GM23338 (cell line): Measurements from ENCODE around the gene EFCAB13. TPM values are rescaled to one million over a fixed set of nuclear protein-coding genes. Genes with fewer than 3 reads are reported as not detected.

Source experiments
- ATAC-seq: fragments of 200-7000 bp; cut with Tn5 transposase; 3 replicates; pipeline ENCODE4 v1.9.1; 2020
- DNase-seq: peaks from one replicate; pipeline ENCODE4 v3.0.0-alpha.2; 2015; ENCODE audit warnings: low spot score
- H2AFZ ChIP-seq: fragments of 200-600 bp; sonication (generic); 2 replicates; pipeline ENCODE4 v1.8.0; 2016; ENCODE audit warnings: antibody characterized with exemption, mild to moderate bottlenecking, moderate library complexity
- H3F3A ChIP-seq: fragments of 200-600 bp; sonication (generic); replicated peaks from 2 replicates; pipeline ENCODE4 v1.8.0; 2017; ENCODE audit warnings: antibody characterized with exemption, mixed run types, low read depth
- H3K27ac ChIP-seq: fragments of 200-600 bp; sonication (generic); 2 replicates; pipeline ENCODE4 v1.6.1; 2016; ENCODE audit warnings: low read depth
- H3K27me3 ChIP-seq: fragments of 200-600 bp; sonication (generic); 2 replicates; pipeline ENCODE4 v1.8.0; 2016; ENCODE audit warnings: mild to moderate bottlenecking, mixed run types, moderate library complexity; ENCODE audit not compliant: insufficient read depth
- H3K36me3 ChIP-seq: fragments of 200-600 bp; sonication (generic); 2 replicates; pipeline ENCODE4 v1.8.0; 2016; ENCODE audit warnings: mild to moderate bottlenecking; ENCODE audit not compliant: insufficient read depth
- H3K4me1 ChIP-seq: fragments of 200-600 bp; sonication (generic); 2 replicates; pipeline ENCODE4 v1.8.0; 2016; ENCODE audit warnings: mild to moderate bottlenecking, moderate library complexity; ENCODE audit not compliant: insufficient read depth
- H3K4me2 ChIP-seq: fragments of 200-600 bp; sonication (generic); 2 replicates; pipeline ENCODE4 v1.7.1; 2017; ENCODE audit warnings: mixed run types
- H3K4me3 ChIP-seq: fragments of 200-600 bp; sonication (generic); 2 replicates; pipeline ENCODE4 v1.6.1; 2016; ENCODE audit warnings: mixed run types
- H3K79me2 ChIP-seq: fragments of 200-600 bp; sonication (generic); replicated peaks from 2 replicates; pipeline ENCODE4 v1.8.0; 2017; ENCODE audit warnings: mild to moderate bottlenecking; ENCODE audit not compliant: insufficient read depth
- H3K9me2 ChIP-seq: fragments of 200-600 bp; sonication (generic); 2 replicates; pipeline ENCODE4 v1.8.0; 2017; ENCODE audit not compliant: insufficient read depth
- H4K20me1 ChIP-seq: fragments of 200-600 bp; sonication (generic); replicated peaks from 2 replicates; pipeline ENCODE4 v1.8.0; 2017; ENCODE audit warnings: mild to moderate bottlenecking; ENCODE audit not compliant: insufficient read depth
- H3K27ac Mint-ChIP-seq: 2 replicates; pipeline ENCODE4 v1.8.0; 2020; ENCODE audit warnings: inconsistent platforms, mild to moderate bottlenecking, moderate library complexity, mixed read lengths
- H3K27me3 Mint-ChIP-seq: 3 replicates; pipeline ENCODE4 v1.8.0; 2022; ENCODE audit warnings: low read depth, mild to moderate bottlenecking, moderate library complexity, mixed read lengths, inconsistent platforms; ENCODE audit not compliant: insufficient read depth, poor library complexity
- H3K36me3 Mint-ChIP-seq: 3 replicates; pipeline ENCODE4 v1.8.0; 2021; ENCODE audit warnings: low read depth, mild to moderate bottlenecking, inconsistent platforms, moderate library complexity, mixed read lengths
- H3K4me1 Mint-ChIP-seq: 3 replicates; pipeline ENCODE4 v1.8.0; 2020; ENCODE audit warnings: mild to moderate bottlenecking, inconsistent platforms, mixed read lengths
- H3K4me3 Mint-ChIP-seq: 3 replicates; pipeline ENCODE4 v1.8.0; 2021; ENCODE audit warnings: moderate library complexity, mild to moderate bottlenecking, inconsistent platforms, mixed read lengths
- H3K9me3 Mint-ChIP-seq: 3 replicates; pipeline ENCODE4 v1.8.0; 2020; ENCODE audit warnings: moderate library complexity, mild to moderate bottlenecking, inconsistent platforms, mixed read lengths
- CREB1 ChIP-seq: fragments of 250-450 bp; sonication (Bioruptor Pico); IDR thresholded peaks from 2 replicates; pipeline ENCODE4 v1.5.0; 2020; ENCODE audit warnings: low read depth, mild to moderate bottlenecking, moderate library complexity
- CTCF ChIP-seq, 2 experiments: fragments of 200-600 bp in 1 of 2; sonication (generic) in 1 of 2; conservative IDR thresholded peaks; 2 replicates each; pipeline versions ENCODE4 v1.5.1 to v1.6.1; 2016 to 2017; ENCODE audit warnings: antibody characterized with exemption in 2 of 2, low read depth in 2 of 2, mild to moderate bottlenecking in 2 of 2, moderate library complexity in 1 of 2
- EZH2 ChIP-seq: fragments of 200-600 bp; sonication (generic); IDR thresholded peaks from one replicate; pipeline ENCODE4 v1.8.0; 2017; ENCODE audit warnings: antibody characterized with exemption, mild to moderate bottlenecking, low read depth; ENCODE audit not compliant: unreplicated experiment
- EZH2phosphoT487 ChIP-seq: fragments of 200-600 bp; sonication (generic); IDR thresholded peaks from one replicate; pipeline ENCODE4 v1.8.1; 2018; ENCODE audit warnings: antibody characterized with exemption; ENCODE audit not compliant: unreplicated experiment
- JUNB ChIP-seq: IDR thresholded peaks from one replicate; pipeline ENCODE4 v1.6.1; 2016; ENCODE audit warnings: antibody characterized with exemption; ENCODE audit not compliant: unreplicated experiment
- NANOG ChIP-seq: IDR thresholded peaks from 2 replicates; pipeline ENCODE4 v1.6.1; 2016; ENCODE audit warnings: antibody characterized with exemption, borderline replicate concordance
- POLR2AphosphoS5 ChIP-seq: IDR thresholded peaks from 2 replicates; pipeline ENCODE4 v1.6.1; 2016; ENCODE audit warnings: antibody characterized with exemption, low read depth
- STAT1 ChIP-seq: IDR thresholded peaks from one replicate; pipeline ENCODE4 v1.6.1; 2016; ENCODE audit warnings: antibody characterized with exemption; ENCODE audit not compliant: unreplicated experiment
- ZNF114 ChIP-seq: fragments of 250-450 bp; sonication (Bioruptor Pico); IDR thresholded peaks from 2 replicates; pipeline ENCODE4 v1.5.0; 2020; ENCODE audit warnings: mild to moderate bottlenecking, moderate library complexity
- ZNF331 ChIP-seq: fragments of 250-450 bp; sonication (Bioruptor Pico); IDR thresholded peaks from 2 replicates; pipeline ENCODE4 v1.5.0; 2020; ENCODE audit warnings: low read depth, mild to moderate bottlenecking, moderate library complexity
- polyA plus RNA-seq: library from polyadenylated mRNA; unstranded; fragments of >200 nt; fragmentation: Nextera tagmentation; extraction: Ambion mirVana; gene quantifications from 2 replicates; pipeline ENCODE4 v1.2.1, GENCODE V29; 2016
- total RNA-seq: library from RNA; depleted of rRNA; stranded (reverse); fragments of >200 nt; shearing (Covaris generic); gene quantifications from 2 replicates; pipeline ENCODE4 v1.2.3, GENCODE V29; 2014
- TF ChIP-seq, protein P1 (sequence below): IDR thresholded peaks from 2 replicates; pipeline ENCODE4 v1.6.1; 2016; ENCODE audit warnings: antibody characterized with exemption

EFCAB13 gene
- total and polyA plus RNA-seq, 2 experiments from 2014 or later = 4.1 to 5.4 TPM

DNA sequence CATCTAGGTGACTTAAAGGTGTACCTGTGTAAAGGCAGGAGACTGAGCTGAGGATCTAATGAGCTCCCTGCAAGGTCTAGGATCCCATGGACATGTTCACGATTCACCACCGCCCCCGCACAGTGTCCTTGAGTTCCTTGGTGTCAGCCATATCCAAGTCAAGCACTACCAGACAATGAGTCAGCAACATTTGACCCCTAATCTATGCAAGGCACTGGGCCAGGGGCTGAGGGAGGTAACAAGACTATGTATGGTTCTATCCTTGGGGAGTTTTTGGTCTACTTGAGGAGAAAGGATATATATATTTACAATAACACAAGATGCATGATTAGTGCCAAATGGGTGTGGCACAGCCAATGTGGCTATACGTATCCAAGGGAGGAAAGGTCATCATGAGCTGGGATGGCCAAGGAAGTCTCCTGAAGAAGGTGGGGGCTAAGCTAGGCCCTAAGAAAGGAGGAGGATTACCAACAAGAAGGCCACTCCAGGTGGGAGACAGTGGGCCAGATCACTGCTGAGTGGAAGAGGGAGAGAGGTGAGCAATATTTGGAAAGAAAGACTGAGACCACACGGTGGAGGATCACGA is 35.1 kb upstream of the EFCAB13 start (continued):
- TF ChIP-seq STAT1 (no peak), ZNF114 (CRISPR knock-in tag) (no peak), NANOG (no peak), CTCF (conservative IDR thresholded peaks at IDR 0.05; ENCODE audit: low read depth in 2 of 2) (no peak), EZH2 (no peak), EZH2phosphoT487 (no peak)
- TF ChIP-seq, protein P1, sequence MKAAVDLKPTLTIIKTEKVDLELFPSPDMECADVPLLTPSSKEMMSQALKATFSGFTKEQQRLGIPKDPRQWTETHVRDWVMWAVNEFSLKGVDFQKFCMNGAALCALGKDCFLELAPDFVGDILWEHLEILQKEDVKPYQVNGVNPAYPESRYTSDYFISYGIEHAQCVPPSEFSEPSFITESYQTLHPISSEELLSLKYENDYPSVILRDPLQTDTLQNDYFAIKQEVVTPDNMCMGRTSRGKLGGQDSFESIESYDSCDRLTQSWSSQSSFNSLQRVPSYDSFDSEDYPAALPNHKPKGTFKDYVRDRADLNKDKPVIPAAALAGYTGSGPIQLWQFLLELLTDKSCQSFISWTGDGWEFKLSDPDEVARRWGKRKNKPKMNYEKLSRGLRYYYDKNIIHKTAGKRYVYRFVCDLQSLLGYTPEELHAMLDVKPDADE = no peak

GRCh38 chr17:47289302-47289701 is 34.5 kb upstream of the EFCAB13 start:
- Histone ChIP-seq H3K27ac (no peak overlapping the region), H3K9me2 (peaks cover 12% of the 10 kb centered on the region; the same call in 1 of the 2 replicates), H3K4me1 (peaks cover 5% of the 10 kb centered on the region; the same call in 1 of the 2 replicates), H3F3A (no peaks in the 10 kb centered on the region), H3K4me2 (no peak overlapping the region), H3K79me2 (no peaks in the 10 kb centered on the region), H3K36me3 (no peaks in the 10 kb centered on the region), H2AFZ (no peak overlapping the region), H3K4me3 (no peak overlapping the region), H4K20me1 (no peaks in the 10 kb centered on the region; the same call in 1 of the 2 replicates), H3K27me3 (peaks cover 7% of the 10 kb centered on the region; the same call in 1 of the 2 replicates)
- H3K36me3 Mint-ChIP-seq = no peaks in the 10 kb centered on the region
- H3K4me3 Mint-ChIP-seq = no peak overlapping the region
- H3K4me1 Mint-ChIP-seq = peaks cover 11% of the 10 kb centered on the region
- no peak overlapping the region for H3K27ac Mint-ChIP-seq
- H3K9me3 Mint-ChIP-seq = no peaks in the 10 kb centered on the region; the same call in 2 of the 3 replicates
- DNase-seq (no peak), ATAC-seq (no peak)
- peaks cover 9% of the 10 kb centered on the region for H3K27me3 Mint-ChIP-seq
- no peak for TF ChIP-seq CREB1
- no peak for TF ChIP-seq NANOG
- TF ChIP-seq, protein P1 = no peak
- no peak for TF ChIP-seq JUNB
- no peak for TF ChIP-seq STAT1
- no peak for TF ChIP-seq CTCF (conservative IDR thresholded peaks at IDR 0.05; ENCODE audit: low read depth in 2 of 2)
- no peak for TF ChIP-seq EZH2
- TF ChIP-seq ZNF331 (CRISPR knock-in tag) = no peak
- no peak for TF ChIP-seq ZNF114 (CRISPR knock-in tag)
- TF ChIP-seq EZH2phosphoT487 = no peak
- TF ChIP-seq POLR2AphosphoS5 = no peak
